ENCODE results near the gene SERPINB1. TPM values are rescaled to one million over a fixed set of nuclear protein-coding genes. Genes with fewer than 3 reads are reported as not detected.

Gene SERPINB1
- 18.7 and 30.8 TPM in 2 replicates for total RNA-seq

GRCh38 chr6:2841264-2842138 is at the start of gene SERPINB1:
TSS of gene SERPINB1 (minus strand) at chr6:2841863. CDS start at chr6:2840586, 1,277 bp downstream.

Other genes starting within 250 kb of the SERPINB1 start
- 0.44 and 0.50 TPM in 2 replicates for gene MYLK4, start 90.9 kb downstream of the SERPINB1 start, total RNA-seq
- 32.1 and 53.4 TPM in 2 replicates for gene WRNIP1, start 76.5 kb downstream of the SERPINB1 start, total RNA-seq
- 4.4 and 4.8 TPM in 2 replicates for gene SERPINB9, start 61.4 kb upstream of the SERPINB1 start, total RNA-seq
- 105 and 148 TPM in 2 replicates for gene SERPINB6, start 129.7 kb upstream of the SERPINB1 start, total RNA-seq
- 29.5 and 31.9 TPM in 2 replicates for gene NQO2, start 158.0 kb upstream of the SERPINB1 start, total RNA-seq
- 25.7 and 26.6 TPM in 2 replicates for gene RIPK1, start 226.6 kb upstream of the SERPINB1 start, total RNA-seq